SK-N-SH treated with all-trans-retinoic acid at 6 μM for 48 hours (cell line): ENCODE measurements around the gene GRM7.

Experiments
- ATAC-seq: fragments of 200-7000 bp; cut with Tn5 transposase; 3 replicates; pipeline ENCODE4 v1.9.1; 2020; ENCODE audit warnings: mild to moderate bottlenecking, moderate library complexity
- ARNTL ChIP-seq: fragments of 450-650 bp; formaldehyde crosslinking; IDR thresholded peaks from 2 replicates; pipeline ENCODE4 v1.5.0; 2020; ENCODE audit warnings: low read depth, mild to moderate bottlenecking, moderate library complexity, borderline replicate concordance
- BACH2 ChIP-seq: fragments of 250-450 bp; sonication (Bioruptor Pico); IDR thresholded peaks from 2 replicates; pipeline ENCODE4 v1.9.0; 2021; ENCODE audit warnings: mild to moderate bottlenecking, borderline replicate concordance
- CREB5 ChIP-seq: fragments of 250-450 bp; sonication (Bioruptor Pico); IDR thresholded peaks from 2 replicates; pipeline ENCODE4 v1.5.1; 2020; ENCODE audit warnings: low read depth, mild to moderate bottlenecking, moderate library complexity
- CSDC2 ChIP-seq: fragments of 250-450 bp; sonication (Bioruptor Pico); IDR thresholded peaks from 2 replicates; pipeline ENCODE4 v1.5.0; 2020; ENCODE audit warnings: mild to moderate bottlenecking, moderate library complexity
- CSRNP3 ChIP-seq: fragments of 250-450 bp; sonication (Bioruptor Pico); IDR thresholded peaks from 2 replicates; pipeline ENCODE4 v1.5.1; 2021; ENCODE audit warnings: mild to moderate bottlenecking, moderate library complexity
- ESRRG ChIP-seq: fragments of 250-450 bp; sonication (Bioruptor Pico); IDR thresholded peaks from 2 replicates; pipeline ENCODE4 v1.6.1; 2021; ENCODE audit warnings: mild to moderate bottlenecking
- GLIS3 ChIP-seq: fragments of 250-450 bp; sonication (Bioruptor Pico); IDR thresholded peaks from 2 replicates; pipeline ENCODE4 v1.5.0; 2020; ENCODE audit warnings: mild to moderate bottlenecking, moderate library complexity
- ISL1 ChIP-seq: fragments of 250-450 bp; sonication (Bioruptor Pico); IDR thresholded peaks from 2 replicates; pipeline ENCODE4 v2.1.2; 2022; ENCODE audit warnings: mild to moderate bottlenecking, moderate library complexity
- OSR1 ChIP-seq: fragments of 250-450 bp; sonication (Bioruptor Pico); IDR thresholded peaks from 2 replicates; pipeline ENCODE4 v1.8.0; 2022; ENCODE audit warnings: moderate library complexity, mild to moderate bottlenecking, inconsistent platforms
- PATZ1 ChIP-seq: fragments of 250-450 bp; sonication (Bioruptor Pico); IDR thresholded peaks from 2 replicates; pipeline ENCODE4 v1.8.0; 2020; ENCODE audit warnings: mild to moderate bottlenecking, moderate library complexity, borderline replicate concordance
- PPARA ChIP-seq: fragments of 250-450 bp; sonication (Bioruptor Pico); IDR thresholded peaks from 2 replicates; pipeline ENCODE4 v1.5.0; 2020; ENCODE audit warnings: mild to moderate bottlenecking, borderline replicate concordance
- RARB ChIP-seq: fragments of 250-450 bp; sonication (Bioruptor Pico); IDR thresholded peaks from 2 replicates; pipeline ENCODE4 v1.8.0; 2021; ENCODE audit warnings: mild to moderate bottlenecking, moderate library complexity
- SNAI2 ChIP-seq: fragments of 250-450 bp; sonication (Bioruptor Pico); IDR thresholded peaks from 2 replicates; pipeline ENCODE4 v1.5.0; 2020; ENCODE audit warnings: mild to moderate bottlenecking, moderate library complexity
- TCF4 ChIP-seq: fragments of 250-450 bp; sonication (Bioruptor Pico); IDR thresholded peaks from 2 replicates; pipeline ENCODE4 v1.8.0; 2021; ENCODE audit warnings: mild to moderate bottlenecking, moderate library complexity, borderline replicate concordance
- TOX ChIP-seq: fragments of 250-450 bp; sonication (Bioruptor Pico); IDR thresholded peaks from 2 replicates; pipeline ENCODE4 v1.8.0; 2021; ENCODE audit warnings: mild to moderate bottlenecking, moderate library complexity, borderline replicate concordance
- TSHZ2 ChIP-seq: fragments of 250-450 bp; sonication (Bioruptor Pico); IDR thresholded peaks from 2 replicates; pipeline ENCODE4 v1.5.0; 2020; ENCODE audit warnings: mild to moderate bottlenecking, moderate library complexity
- ZC3H10 ChIP-seq: fragments of 250-450 bp; sonication (Bioruptor Pico); IDR thresholded peaks from 2 replicates; pipeline ENCODE4 v1.5.1; 2021; ENCODE audit warnings: mild to moderate bottlenecking, moderate library complexity
- ZFP3 ChIP-seq: fragments of 250-450 bp; sonication (Bioruptor Pico); IDR thresholded peaks from 2 replicates; pipeline ENCODE4 v1.5.0; 2020; ENCODE audit warnings: mild to moderate bottlenecking, moderate library complexity
- ZFP30 ChIP-seq: fragments of 450-650 bp; formaldehyde crosslinking; IDR thresholded peaks from 2 replicates; pipeline ENCODE4 v1.5.0; 2022; ENCODE audit warnings: mild to moderate bottlenecking, moderate library complexity
- ZNF565 ChIP-seq: fragments of 450-650 bp; formaldehyde crosslinking; conservative IDR thresholded peaks from 2 replicates; pipeline ENCODE4 v1.5.0; 2020; ENCODE audit warnings: low read depth, mild to moderate bottlenecking, moderate library complexity
- ZNF70 ChIP-seq: fragments of 450-650 bp; formaldehyde crosslinking; IDR thresholded peaks from 2 replicates; pipeline ENCODE4 v1.5.0; 2020; ENCODE audit warnings: mild to moderate bottlenecking, moderate library complexity
- ZNF8 ChIP-seq: fragments of 450-650 bp; formaldehyde crosslinking; IDR thresholded peaks from 2 replicates; pipeline ENCODE4 v1.5.0; 2020; ENCODE audit warnings: mild to moderate bottlenecking, moderate library complexity

Gene GRM7

GRCh38 chr3:6921066-6921465 is 60.2 kb downstream of the GRM7 start:
- TF ChIP-seq RARB (CRISPR knock-in tag) = no peak
- TF ChIP-seq ZNF70 = no peak
- no peak for TF ChIP-seq PATZ1
- TF ChIP-seq CSDC2 (CRISPR knock-in tag) = no peak
- no peak for TF ChIP-seq CREB5 (CRISPR knock-in tag)
- TF ChIP-seq OSR1 (CRISPR knock-in tag) = no peak
- TF ChIP-seq ZFP3 = no peak
- TF ChIP-seq ARNTL (CRISPR knock-in tag) = no peak
- no peak for TF ChIP-seq SNAI2 (CRISPR knock-in tag)
- TF ChIP-seq ZC3H10 (CRISPR knock-in tag) = no peak
- no peak for TF ChIP-seq TSHZ2 (CRISPR knock-in tag)
- no peak for TF ChIP-seq PPARA (CRISPR knock-in tag)
- no peak for TF ChIP-seq ZNF8 (CRISPR knock-in tag)
- no peak for TF ChIP-seq TOX (CRISPR knock-in tag)
- TF ChIP-seq ZNF565 (CRISPR knock-in tag) = no peak
- TF ChIP-seq GLIS3 (CRISPR knock-in tag) = no peak
- TF ChIP-seq BACH2 = no peak
- TF ChIP-seq CSRNP3 (CRISPR knock-in tag) = no peak
- no peak for TF ChIP-seq ISL1 (CRISPR knock-in tag)
- ATAC-seq = no peak

- ATAC-seq = no peak
- TF ChIP-seq ZFP30 (CRISPR knock-in tag) = no peak
- no peak for TF ChIP-seq SNAI2 (CRISPR knock-in tag)
Observed at GRCh38 chr3:6921876-6922275, 61.0 kb downstream of the GRM7 start.

- ATAC-seq = no peak
- TF ChIP-seq PATZ1 = no peak
- no peak for TF ChIP-seq ZNF8 (CRISPR knock-in tag)
- no peak for TF ChIP-seq SNAI2 (CRISPR knock-in tag)
- no peak for TF ChIP-seq PPARA (CRISPR knock-in tag)
- TF ChIP-seq GLIS3 (CRISPR knock-in tag) = no peak
- TF ChIP-seq ZNF565 (CRISPR knock-in tag) = no peak
- TF ChIP-seq ESRRG (CRISPR knock-in tag) = no peak
Observed at GRCh38 chr3:6928064-6928463, 67.1 kb downstream of the GRM7 start.

GRCh38 chr3:6929918-6930317 is 69.0 kb downstream of the GRM7 start:
- no peak for ATAC-seq
- TF ChIP-seq ZFP30 (CRISPR knock-in tag) = no peak
- TF ChIP-seq ZNF8 (CRISPR knock-in tag) = no peak
- TF ChIP-seq ZNF565 (CRISPR knock-in tag) = no peak
- no peak for TF ChIP-seq ZC3H10 (CRISPR knock-in tag)
- no peak for TF ChIP-seq TCF4 (CRISPR knock-in tag)
- no peak for TF ChIP-seq OSR1 (CRISPR knock-in tag)
- no peak for TF ChIP-seq SNAI2 (CRISPR knock-in tag)
- TF ChIP-seq BACH2 = no peak
- no peak for TF ChIP-seq RARB (CRISPR knock-in tag)
- no peak for TF ChIP-seq CSDC2 (CRISPR knock-in tag)
- no peak for TF ChIP-seq TSHZ2 (CRISPR knock-in tag)
- no peak for TF ChIP-seq PATZ1
- no peak for TF ChIP-seq GLIS3 (CRISPR knock-in tag)
